Diencephalon (tissue), 1 donor: ENCODE data around the gene KCNH5. TPM values are rescaled to one million over a fixed set of nuclear protein-coding genes. Genes with fewer than 3 reads are reported as not detected.

Experiments
- total RNA-seq: library from RNA; depleted of rRNA; stranded (reverse); fragments of >200 nt; gene quantifications from one replicate; pipeline ENCODE4 v1.2.3, GENCODE V29; 2014

The KCNH5 gene
- total RNA-seq = 10.6 TPM

GRCh38 chr14:63045234-63045611 is at the start of gene KCNH5:
TSS of gene KCNH5 (minus strand) at chr14:63045458. CDS start at chr14:63045186, 272 bp downstream.

Other genes starting within 250 kb of the KCNH5 start
- gene RHOJ, start 159.0 kb upstream of the KCNH5 start, total RNA-seq = 7.2 TPM